Measurements from ENCODE around the gene KCNS3.

KCNS3 gene

DNA sequence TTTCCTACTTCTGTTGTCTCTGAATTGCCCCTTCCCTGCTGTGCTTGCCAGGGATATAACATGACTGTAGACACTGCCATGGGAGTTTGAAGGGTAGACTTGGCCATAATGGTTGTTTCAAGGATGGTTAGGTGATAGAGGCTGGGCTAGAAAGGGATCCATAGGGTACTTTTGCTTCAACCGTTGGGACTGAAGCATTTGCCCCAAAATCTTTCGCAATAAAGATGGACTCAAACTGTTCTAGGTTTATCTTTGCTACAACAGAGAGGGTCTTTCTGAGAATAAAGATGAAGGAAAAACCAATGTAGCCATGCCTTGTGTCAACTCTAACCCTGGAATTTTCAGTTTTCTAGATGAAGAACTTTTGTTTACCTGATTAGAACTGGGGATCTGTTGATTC is 35.0 kb upstream of the KCNS3 start:
- TF ChIP-seq, protein P1, sequence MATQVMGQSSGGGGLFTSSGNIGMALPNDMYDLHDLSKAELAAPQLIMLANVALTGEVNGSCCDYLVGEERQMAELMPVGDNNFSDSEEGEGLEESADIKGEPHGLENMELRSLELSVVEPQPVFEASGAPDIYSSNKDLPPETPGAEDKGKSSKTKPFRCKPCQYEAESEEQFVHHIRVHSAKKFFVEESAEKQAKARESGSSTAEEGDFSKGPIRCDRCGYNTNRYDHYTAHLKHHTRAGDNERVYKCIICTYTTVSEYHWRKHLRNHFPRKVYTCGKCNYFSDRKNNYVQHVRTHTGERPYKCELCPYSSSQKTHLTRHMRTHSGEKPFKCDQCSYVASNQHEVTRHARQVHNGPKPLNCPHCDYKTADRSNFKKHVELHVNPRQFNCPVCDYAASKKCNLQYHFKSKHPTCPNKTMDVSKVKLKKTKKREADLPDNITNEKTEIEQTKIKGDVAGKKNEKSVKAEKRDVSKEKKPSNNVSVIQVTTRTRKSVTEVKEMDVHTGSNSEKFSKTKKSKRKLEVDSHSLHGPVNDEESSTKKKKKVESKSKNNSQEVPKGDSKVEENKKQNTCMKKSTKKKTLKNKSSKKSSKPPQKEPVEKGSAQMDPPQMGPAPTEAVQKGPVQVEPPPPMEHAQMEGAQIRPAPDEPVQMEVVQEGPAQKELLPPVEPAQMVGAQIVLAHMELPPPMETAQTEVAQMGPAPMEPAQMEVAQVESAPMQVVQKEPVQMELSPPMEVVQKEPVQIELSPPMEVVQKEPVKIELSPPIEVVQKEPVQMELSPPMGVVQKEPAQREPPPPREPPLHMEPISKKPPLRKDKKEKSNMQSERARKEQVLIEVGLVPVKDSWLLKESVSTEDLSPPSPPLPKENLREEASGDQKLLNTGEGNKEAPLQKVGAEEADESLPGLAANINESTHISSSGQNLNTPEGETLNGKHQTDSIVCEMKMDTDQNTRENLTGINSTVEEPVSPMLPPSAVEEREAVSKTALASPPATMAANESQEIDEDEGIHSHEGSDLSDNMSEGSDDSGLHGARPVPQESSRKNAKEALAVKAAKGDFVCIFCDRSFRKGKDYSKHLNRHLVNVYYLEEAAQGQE (IDR thresholded peaks at IDR 0.05; ENCODE audit: low read depth) = no peak
- TF ChIP-seq CREB1 (IDR thresholded peaks at IDR 0.05; ENCODE audit: low read depth) (no peak), TEAD4 (IDR thresholded peaks at IDR 0.05) (no peak), ZBTB7A (IDR thresholded peaks at IDR 0.05; ENCODE audit: low read depth) (no peak), NFIC (IDR thresholded peaks at IDR 0.05) (no peak), EGR1 (IDR thresholded peaks at IDR 0.05) (no peak), TCF12 (IDR thresholded peaks at IDR 0.05; ENCODE audit: low read depth) (no peak), EP300 (IDR thresholded peaks at IDR 0.05; ENCODE audit: borderline replicate concordance) (no peak), TAF1 (IDR thresholded peaks at IDR 0.05; ENCODE audit: low read depth) (no peak), USF1 (IDR thresholded peaks at IDR 0.05) (no peak), RAD21 (IDR thresholded peaks at IDR 0.05; ENCODE audit: low read depth) (no peak)

DNA sequence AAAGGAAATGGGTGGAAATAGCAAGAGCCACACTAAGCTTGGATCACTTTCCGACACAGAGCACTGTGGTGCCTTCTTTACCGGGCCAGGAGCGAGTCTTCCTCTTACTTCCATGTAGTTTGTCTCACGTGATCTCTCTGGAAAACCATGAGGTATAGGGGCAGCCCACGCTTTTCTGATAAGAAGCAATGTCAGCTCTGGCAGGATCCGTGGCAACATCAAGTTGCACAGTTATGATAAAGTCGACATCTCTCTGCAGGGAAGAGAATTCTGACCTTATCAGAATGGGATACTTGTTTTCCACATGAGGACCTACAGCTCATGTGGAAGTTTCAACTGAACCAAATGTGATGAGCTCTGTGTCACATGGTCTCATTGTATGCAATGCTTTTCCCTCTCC is 32.7 kb upstream of the KCNS3 start:
- TF ChIP-seq RAD21 (IDR thresholded peaks at IDR 0.05; ENCODE audit: low read depth) (no peak), EGR1 (IDR thresholded peaks at IDR 0.05) (no peak), TEAD4 (IDR thresholded peaks at IDR 0.05) (no peak), ZBTB7A (IDR thresholded peaks at IDR 0.05; ENCODE audit: low read depth) (no peak)

- no peak for TF ChIP-seq CEBPB (IDR thresholded peaks at IDR 0.05)
- no peak for TF ChIP-seq FOXM1 (IDR thresholded peaks at IDR 0.05; ENCODE audit: borderline replicate concordance, low read depth)
- TF ChIP-seq YY1 (IDR thresholded peaks at IDR 0.05; ENCODE audit: low read depth) = no peak
- no peak for TF ChIP-seq TAF1 (IDR thresholded peaks at IDR 0.05; ENCODE audit: low read depth)
- TF ChIP-seq NFIC (IDR thresholded peaks at IDR 0.05) = no peak
- TF ChIP-seq TCF12 (IDR thresholded peaks at IDR 0.05; ENCODE audit: low read depth) = no peak
- TF ChIP-seq USF1 (IDR thresholded peaks at IDR 0.05) = no peak
- no peak for TF ChIP-seq ZBTB7A (IDR thresholded peaks at IDR 0.05; ENCODE audit: low read depth)
- TF ChIP-seq TEAD4 (IDR thresholded peaks at IDR 0.05) = no peak
- TF ChIP-seq EP300 (IDR thresholded peaks at IDR 0.05; ENCODE audit: borderline replicate concordance) = no peak
These were observed 31.8 kb upstream of the KCNS3 start for GRCh38 chr2:17846676-17847075.

- no peak for TF ChIP-seq TAF1 (IDR thresholded peaks at IDR 0.05; ENCODE audit: low read depth)
- TF ChIP-seq ZBTB7A (IDR thresholded peaks at IDR 0.05; ENCODE audit: low read depth) = no peak
- no peak for TF ChIP-seq CREB1 (IDR thresholded peaks at IDR 0.05; ENCODE audit: low read depth)
- TF ChIP-seq, protein P1 (IDR thresholded peaks at IDR 0.05; ENCODE audit: low read depth) = no peak
- no peak for TF ChIP-seq TEAD4 (IDR thresholded peaks at IDR 0.05)
- TF ChIP-seq USF1 (IDR thresholded peaks at IDR 0.05) = no peak
- no peak for TF ChIP-seq MAX (IDR thresholded peaks at IDR 0.05)
- TF ChIP-seq FOXM1 (IDR thresholded peaks at IDR 0.05; ENCODE audit: borderline replicate concordance, low read depth) = no peak
- no peak for TF ChIP-seq NFIC (IDR thresholded peaks at IDR 0.05)
- no peak for TF ChIP-seq EP300 (IDR thresholded peaks at IDR 0.05; ENCODE audit: borderline replicate concordance)
- TF ChIP-seq YY1 (IDR thresholded peaks at IDR 0.05; ENCODE audit: low read depth) = no peak
- no peak for TF ChIP-seq CEBPB (IDR thresholded peaks at IDR 0.05)
- TF ChIP-seq TCF12 (IDR thresholded peaks at IDR 0.05; ENCODE audit: low read depth) = no peak
These were observed 31.2 kb upstream of the KCNS3 start for GRCh38 chr2:17847236-17847635.

- no peak for TF ChIP-seq USF1 (IDR thresholded peaks at IDR 0.05)
- no peak for TF ChIP-seq CEBPB (IDR thresholded peaks at IDR 0.05)
- TF ChIP-seq CREB1 (IDR thresholded peaks at IDR 0.05; ENCODE audit: low read depth) = no peak
- TF ChIP-seq ZBTB7A (IDR thresholded peaks at IDR 0.05; ENCODE audit: low read depth) = no peak
- no peak for TF ChIP-seq EGR1 (IDR thresholded peaks at IDR 0.05)
- TF ChIP-seq TEAD4 (IDR thresholded peaks at IDR 0.05) = no peak
- TF ChIP-seq FOXM1 (IDR thresholded peaks at IDR 0.05; ENCODE audit: borderline replicate concordance, low read depth) = no peak
- no peak for TF ChIP-seq NFIC (IDR thresholded peaks at IDR 0.05)
- no peak for TF ChIP-seq TCF12 (IDR thresholded peaks at IDR 0.05; ENCODE audit: low read depth)
- no peak for TF ChIP-seq EP300 (IDR thresholded peaks at IDR 0.05; ENCODE audit: borderline replicate concordance)
- no peak for TF ChIP-seq TAF1 (IDR thresholded peaks at IDR 0.05; ENCODE audit: low read depth)
- no peak for TF ChIP-seq MAX (IDR thresholded peaks at IDR 0.05)
- TF ChIP-seq, protein P1 (IDR thresholded peaks at IDR 0.05; ENCODE audit: low read depth) = no peak
- TF ChIP-seq RAD21 (IDR thresholded peaks at IDR 0.05; ENCODE audit: low read depth) = no peak
- TF ChIP-seq YY1 (IDR thresholded peaks at IDR 0.05; ENCODE audit: low read depth) = no peak
These were observed 29.2 kb upstream of the KCNS3 start for GRCh38 chr2:17849275-17849674.
